Measurements from ENCODE around the gene DMBT1.

- TF ChIP-seq GABPA (IDR thresholded peaks at IDR 0.05; ENCODE audit: low read depth): no peak
- no peak for TF ChIP-seq JUNB (IDR thresholded peaks at IDR 0.05)
- TF ChIP-seq CHD1 (IDR thresholded peaks at IDR 0.05; ENCODE audit: low read depth, low read length): no peak
- no peak for TF ChIP-seq IKZF1 (conservative IDR thresholded peaks at IDR 0.05)
- TF ChIP-seq EP300 (IDR thresholded peaks at IDR 0.05; ENCODE audit: borderline replicate concordance in 1 of 2, control insufficient read depth in 1 of 2, low read depth in 2 of 2, low read length in 2 of 2): no peak
Measured at GRCh38 chr10:122568551-122568950, 8.0 kb downstream of the DMBT1 start.

Data from GM12878 (cell line).